ENCODE data around the gene CHST8. TPM values are rescaled to one million over a fixed set of nuclear protein-coding genes. Genes with fewer than 3 reads are reported as not detected.

CHST8 gene
- total RNA-seq, 1 donor: not detected

DNA sequence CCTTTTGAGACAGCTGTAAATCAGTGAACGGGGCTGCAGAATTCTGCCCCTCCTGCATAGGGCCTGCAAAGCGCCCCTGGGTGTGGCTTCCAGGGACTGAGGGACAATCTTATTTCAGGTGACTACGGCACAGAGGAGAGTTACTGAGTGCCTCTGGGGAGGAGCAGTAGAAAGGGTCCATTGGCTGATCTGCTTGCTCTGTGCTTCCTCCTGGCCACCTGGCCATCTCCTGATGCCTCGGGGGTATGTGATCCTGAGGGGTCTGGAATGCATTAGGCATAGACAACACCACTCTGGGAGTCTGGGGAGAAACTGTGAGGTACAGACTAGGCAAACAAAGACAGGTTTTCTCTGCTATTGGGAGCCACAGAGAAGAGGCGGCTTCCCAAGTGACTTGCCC is 177.7 kb downstream of the CHST8 start:
- no peak overlapping the region for H3K4me3 ChIP-seq (ENCODE audit: low read depth, low read length)
- no peak for DNase-seq (ENCODE audit: low read depth)
- TF ChIP-seq, protein P1, sequence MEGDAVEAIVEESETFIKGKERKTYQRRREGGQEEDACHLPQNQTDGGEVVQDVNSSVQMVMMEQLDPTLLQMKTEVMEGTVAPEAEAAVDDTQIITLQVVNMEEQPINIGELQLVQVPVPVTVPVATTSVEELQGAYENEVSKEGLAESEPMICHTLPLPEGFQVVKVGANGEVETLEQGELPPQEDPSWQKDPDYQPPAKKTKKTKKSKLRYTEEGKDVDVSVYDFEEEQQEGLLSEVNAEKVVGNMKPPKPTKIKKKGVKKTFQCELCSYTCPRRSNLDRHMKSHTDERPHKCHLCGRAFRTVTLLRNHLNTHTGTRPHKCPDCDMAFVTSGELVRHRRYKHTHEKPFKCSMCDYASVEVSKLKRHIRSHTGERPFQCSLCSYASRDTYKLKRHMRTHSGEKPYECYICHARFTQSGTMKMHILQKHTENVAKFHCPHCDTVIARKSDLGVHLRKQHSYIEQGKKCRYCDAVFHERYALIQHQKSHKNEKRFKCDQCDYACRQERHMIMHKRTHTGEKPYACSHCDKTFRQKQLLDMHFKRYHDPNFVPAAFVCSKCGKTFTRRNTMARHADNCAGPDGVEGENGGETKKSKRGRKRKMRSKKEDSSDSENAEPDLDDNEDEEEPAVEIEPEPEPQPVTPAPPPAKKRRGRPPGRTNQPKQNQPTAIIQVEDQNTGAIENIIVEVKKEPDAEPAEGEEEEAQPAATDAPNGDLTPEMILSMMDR (IDR thresholded peaks at IDR 0.05; ENCODE audit: insufficient read depth, low read depth, low read length): no peak

- DNase-seq (ENCODE audit: low read depth): no peak
These were observed 178.4 kb downstream of the CHST8 start for GRCh38 chr19:33800012-33800680.

GRCh38 chr19:33801411-33801810 is 179.7 kb downstream of the CHST8 start:
- DNase-seq (ENCODE audit: low read depth): no peak
- TF ChIP-seq, protein P1 (IDR thresholded peaks at IDR 0.05; ENCODE audit: insufficient read depth, low read depth, low read length): no peak
- H3K4me3 ChIP-seq (ENCODE audit: low read depth, low read length): no peak overlapping the region

More at GRCh38 chr19:33800012-33800680, 178.4 kb downstream of the CHST8 start:
- TF ChIP-seq, protein P1 (IDR thresholded peaks at IDR 0.05; ENCODE audit: insufficient read depth, low read depth, low read length): no peak
- no peak overlapping the region for H3K4me3 ChIP-seq (ENCODE audit: low read depth, low read length)

DNA sequence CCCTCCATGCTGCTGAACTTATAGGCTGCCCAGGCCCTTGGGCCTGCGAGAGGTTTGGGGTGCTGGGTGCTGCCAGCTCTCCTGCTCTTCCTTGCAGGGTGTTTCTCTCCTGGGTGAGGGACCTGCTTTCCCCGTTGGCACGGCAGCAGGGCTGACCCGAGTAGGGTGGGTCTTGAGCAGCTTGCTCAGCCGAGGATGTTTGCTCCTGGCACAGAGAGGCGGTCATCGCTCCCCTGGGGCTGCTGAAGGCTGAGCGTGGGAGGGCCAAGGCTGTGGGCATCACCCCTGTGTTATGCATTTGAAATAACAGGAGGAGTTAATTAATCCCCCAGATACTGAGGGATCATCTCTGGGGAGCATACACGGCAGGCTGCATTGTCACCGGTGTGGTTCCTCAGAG is 180.2 kb downstream of the CHST8 start:
- TF ChIP-seq, protein P1 (IDR thresholded peaks at IDR 0.05; ENCODE audit: insufficient read depth, low read depth, low read length): no peak
- no peak for DNase-seq (ENCODE audit: low read depth)
- no peak overlapping the region for H3K4me3 ChIP-seq (ENCODE audit: low read depth, low read length)

DNA sequence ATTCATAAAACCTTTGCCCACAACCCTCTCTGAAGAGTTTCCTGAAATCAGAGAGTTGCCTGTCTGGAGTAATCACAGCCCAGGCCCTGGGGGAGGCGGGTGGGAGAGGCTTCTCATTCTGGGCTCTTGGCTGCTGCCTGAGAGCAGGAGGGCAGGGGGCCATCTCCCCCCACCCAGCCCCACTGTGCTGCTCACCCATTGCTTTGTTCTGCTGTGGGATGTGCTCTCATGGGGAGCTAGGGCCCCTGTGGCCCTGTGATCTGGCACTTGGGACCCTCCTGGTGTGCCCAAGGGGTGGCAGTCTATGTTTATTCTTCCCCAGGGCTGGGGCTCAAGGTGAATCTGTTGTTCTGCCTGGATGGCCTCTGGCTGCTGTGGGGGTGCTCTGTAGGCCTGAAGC is 181.0 kb downstream of the CHST8 start:
- TF ChIP-seq, protein P1 (IDR thresholded peaks at IDR 0.05; ENCODE audit: insufficient read depth, low read depth, low read length): no peak
- H3K4me3 ChIP-seq (ENCODE audit: low read depth, low read length): no peak overlapping the region
- DNase-seq (ENCODE audit: low read depth): no peak

GRCh38 chr19:33803383-33803782 is 181.6 kb downstream of the CHST8 start:
- TF ChIP-seq, protein P1 (IDR thresholded peaks at IDR 0.05; ENCODE audit: insufficient read depth, low read depth, low read length): no peak
- DNase-seq (ENCODE audit: low read depth): no peak

More at GRCh38 chr19:33803383-33803782, 181.6 kb downstream of the CHST8 start:
- no peak overlapping the region for H3K4me3 ChIP-seq (ENCODE audit: low read depth, low read length)

All from fibroblast of villous mesenchyme (primary cell).